ENCODE measurements around the gene ZNF343. TPM values are rescaled to one million over a fixed set of nuclear protein-coding genes. Genes with fewer than 3 reads are reported as not detected.

ZNF343 gene
- total and polyA plus RNA-seq, 2 of the 8 experiments (the other 6 are each of a cell fraction or from before 2014, with no cell fraction given), result 1.8 to 5.0 TPM

DNA sequence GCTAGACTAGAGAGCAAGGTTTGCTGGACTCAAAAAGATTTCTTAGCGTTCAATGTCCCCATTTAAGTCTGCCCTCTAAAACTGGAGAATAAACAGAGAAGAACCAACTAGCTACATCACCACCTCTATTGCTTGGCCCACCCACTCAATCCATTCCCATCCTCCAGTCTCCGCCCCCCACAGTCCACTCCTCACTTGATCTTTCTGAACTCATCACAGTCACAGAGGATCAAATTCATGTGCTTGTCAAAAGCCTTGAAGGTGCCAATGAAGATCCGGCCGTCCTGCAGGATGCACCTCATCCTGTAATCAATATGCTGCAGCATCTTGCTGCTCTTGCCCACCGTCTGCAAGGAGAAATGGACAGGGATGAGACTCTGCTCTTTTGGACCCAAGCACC is 41.3 kb downstream of the ZNF343 start:
- CTCF ChIA-PET (ENCODE audit: partially characterized antibody), result interaction anchor here (0.9 to 2.8 kb wide), 5 partner anchors 9 to 260 kb away, joined by 3 to 13 read pairs (median 4); no protein-coding TSS in a partner anchor
- no peak overlapping the region for H2BK5ac ChIP-seq (ENCODE audit: low read depth, low read length)
- no peak overlapping the region for H4K5ac ChIP-seq (ENCODE audit: insufficient read length, low read depth, low read length)
- no peak overlapping the region for H3K18ac ChIP-seq (ENCODE audit: extremely low read depth, low read length)
- H2AK5ac ChIP-seq (ENCODE audit: low read depth, low read length), result no peak overlapping the region
- H2BK20ac ChIP-seq (ENCODE audit: low read length), result no peak overlapping the region
- H3K23ac ChIP-seq (ENCODE audit: insufficient read length), result no peak overlapping the region
- no peak overlapping the region for H2AFZ ChIP-seq (ENCODE audit: low read length)
- no peak for FAIRE-seq
- no peak overlapping the region for H2BK12ac ChIP-seq (ENCODE audit: low read depth, low read length)
- H3K56ac ChIP-seq (replicated peaks; ENCODE audit: insufficient read length, low read depth, low read length), result no peak overlapping the region
- H3K79me1 ChIP-seq (ENCODE audit: low read depth, low read length), result no peaks in the 10 kb centered on the region; the same call in none of the 2 replicates
- POLR2A ChIA-PET (ENCODE audit: partially characterized antibody), result interaction anchor here (0.7 to 8.2 kb wide), 24 partner anchors 8 to 256 kb away, joined by 3 to 119 read pairs (median 3); partner anchors contain the start of gene NOP56
- peaks cover 35 to 62% of the 10 kb centered on the region in 2 experiments for H3K79me2 ChIP-seq (ENCODE audit: control insufficient read depth in 1 of 2, insufficient read depth in 2 of 2, low read length in 2 of 2)
- H3K23me2 ChIP-seq (ENCODE audit: low read depth, low read length), result peaks cover 8% of the 10 kb centered on the region
- H3K4ac ChIP-seq (replicated peaks; ENCODE audit: insufficient read length, low read depth, low read length), result no peak overlapping the region
- H3K36me3 ChIP-seq (ENCODE audit: control insufficient read depth in 2 of 4, insufficient read depth in 4 of 4, low read length in 3 of 4), result peaks cover 46 to 68% (median 52%) of the 10 kb centered on the region in 4 experiments
- H4K20me1 ChIP-seq (replicated peaks in 1 of 2; ENCODE audit: control insufficient read depth in 1 of 2, insufficient read depth in 2 of 2, low read length in 2 of 2), result peaks cover 38% of the 10 kb centered on the region in 2 experiments
- no peak overlapping the region for H4K8ac ChIP-seq (ENCODE audit: extremely low read depth, insufficient read depth, low read length)
- no peak overlapping the region for H3K14ac ChIP-seq (ENCODE audit: insufficient read length)
- no peaks in the 10 kb centered on the region for H3K27me3 ChIP-seq (replicated peaks in 1 of 4; ENCODE audit: control insufficient read depth in 3 of 4, extremely low read depth in 1 of 4, insufficient read depth in 3 of 4, low read length in 3 of 4)
- DNase-seq (ENCODE audit: low read depth in 1 of 2, low spot score in 2 of 2), result no peak
- peak in 1 of 2 experiments; percentile 54; a peak in 1 of 3 replicates for TF ChIP-seq POLR2A (IDR thresholded peaks at IDR 0.05; ENCODE audit: control extremely low read depth in 1 of 2, low read depth in 2 of 2, low read length in 2 of 2)
- no peak for TF ChIP-seq SIX5 (IDR thresholded peaks at IDR 0.05; ENCODE audit: low read depth, low read length)
- peak; percentile 69; the same call in 1 of the 2 replicates for TF ChIP-seq POLR2AphosphoS5 (IDR thresholded peaks at IDR 0.05; ENCODE audit: low read depth, low read length)
- no peak for TF ChIP-seq EZH2 (IDR thresholded peaks at IDR 0.05; ENCODE audit: low read depth, low read length, severe bottlenecking)
- H3K4me3 ChIP-seq (ENCODE audit: extremely low read depth in 1 of 4, insufficient read depth in 2 of 4, low read depth in 3 of 4, low read length in 4 of 4), result 0 out of 8 replicates have a peak overlapping the region, but pooled peaks of 1 of the 4 experiments have one; percentile 96
- no peak overlapping the region for H2BK120ac ChIP-seq (replicated peaks; ENCODE audit: low read depth, low read length)
- no peaks in the 10 kb centered on the region for H3K9me3 ChIP-seq (ENCODE audit: insufficient read depth in 2 of 2, low read depth in 1 of 2, low read length in 1 of 2)
- no peak overlapping the region for H2BK15ac ChIP-seq (ENCODE audit: low read length)
- WGBS, 2 experiments (ENCODE audit: extremely low coverage in 1 of 2, insufficient coverage in 1 of 2, insufficient read length in 1 of 2, insufficient replicate concordance in 2 of 2, low coverage in 1 of 2, low lambda C conversion rate in 2 of 2, missing lambda C conversion rate in 1 of 2), result 93% methylated on average over 5 of the region's 5 CpGs; no CpG with 5 or more reads in 1 of the 2 experiments
- H3K27ac ChIP-seq (ENCODE audit: low read depth, low read length), result no peak overlapping the region
- peaks cover 0 to 7% (median 2%) of the 10 kb centered on the region in 4 experiments; a peak in 3 of 7 replicates for H3K4me1 ChIP-seq (replicated peaks in 1 of 4; ENCODE audit: control insufficient read depth in 3 of 4, insufficient read depth in 4 of 4, low read length in 3 of 4)
- no peak overlapping the region for H3K9ac ChIP-seq (replicated peaks in 1 of 4; ENCODE audit: extremely low read depth in 1 of 4, low read depth in 3 of 4, low read length in 3 of 4)
- H4K91ac ChIP-seq (replicated peaks; ENCODE audit: insufficient read length, low read length), result no peak overlapping the region
- H3K4me2 ChIP-seq (ENCODE audit: insufficient read depth in 1 of 2, low read depth in 2 of 2, low read length in 2 of 2), result no peak overlapping the region; a peak in 2 of 4 replicates

Data from H1 (cell line).